Neural cell (in vitro differentiated cells): ENCODE results near the gene LNX1. TPM values are rescaled to one million over a fixed set of nuclear protein-coding genes. Genes with fewer than 3 reads are reported as not detected.
"Not testable (repeated sequence)": the region's sequence is repeated elsewhere in the genome, so short reads cannot be mapped to it uniquely, and the experiment has no call there.

Experiments
- H2AFZ ChIP-seq: fragments of 200-600, 300-800 bp; sonication (generic), shearing (Covaris generic); 2 replicates; pipeline ENCODE4 v1.6.0; 2014; ENCODE audit warnings: low read depth, mild to moderate bottlenecking, antibody characterized with exemption, low read length, moderate library complexity
- H3F3A ChIP-seq: fragments of 200-600 bp; shearing (Covaris generic); 2 replicates; pipeline ENCODE4 v1.6.1; 2016; ENCODE audit warnings: mild to moderate bottlenecking, moderate library complexity, mixed read lengths, antibody characterized with exemption, low read length; ENCODE audit not compliant: insufficient read depth, poor library complexity, severe bottlenecking
- H3K27ac ChIP-seq: fragments of 200-600, 300-800 bp; sonication (generic), shearing (Covaris generic); 2 replicates; pipeline ENCODE4 v1.5.1; 2014; ENCODE audit warnings: mild to moderate bottlenecking, low read length, moderate library complexity
- H3K27me3 ChIP-seq: fragments of 300-800, 200-600 bp; sonication (generic), shearing (Covaris generic); 2 replicates; pipeline ENCODE4 v1.6.0; 2014; ENCODE audit warnings: mild to moderate bottlenecking, low read depth, low read length, moderate library complexity; ENCODE audit not compliant: insufficient read depth
- H3K36me3 ChIP-seq: fragments of 300-800, 200-600 bp; sonication (generic), shearing (Covaris generic); 2 replicates; pipeline ENCODE4 v1.5.1; 2014; ENCODE audit warnings: mild to moderate bottlenecking, antibody characterized with exemption, low read length, moderate library complexity; ENCODE audit not compliant: insufficient read depth
- H3K4me2 ChIP-seq: fragments of 300-800, 200-600 bp; sonication (generic), shearing (Covaris generic); 2 replicates; pipeline ENCODE4 v1.6.0; 2014; ENCODE audit warnings: mild to moderate bottlenecking, low read length
- H3K4me3 ChIP-seq: fragments of 300-800, 200-600 bp; sonication (generic), shearing (Covaris generic); 2 replicates; pipeline ENCODE4 v1.5.1; 2014; ENCODE audit warnings: mild to moderate bottlenecking, low read length, moderate library complexity
- H3K79me2 ChIP-seq: fragments of 200-600 bp; shearing (Covaris generic); replicated peaks from 2 replicates; pipeline ENCODE4 v1.6.0; 2014; ENCODE audit warnings: mild to moderate bottlenecking, low read length, moderate library complexity; ENCODE audit not compliant: insufficient read depth
- H3K9ac ChIP-seq: fragments of 300-800, 200-600 bp; sonication (generic), shearing (Covaris generic); 2 replicates; pipeline ENCODE4 v1.6.1; 2016; ENCODE audit warnings: mild to moderate bottlenecking, low read length, mixed read lengths
- H3K9me2 ChIP-seq: fragments of 200-600 bp; shearing (Covaris generic); 2 replicates; pipeline ENCODE4 v1.6.1; 2016; ENCODE audit warnings: mild to moderate bottlenecking, low read length, mixed read lengths; ENCODE audit not compliant: insufficient read depth
- H3K9me3 ChIP-seq: fragments of 200-600, 300-800 bp; sonication (generic), shearing (Covaris generic); 2 replicates; pipeline ENCODE4 v1.6.1; 2016; ENCODE audit warnings: mild to moderate bottlenecking, mixed run types, low read length, moderate library complexity, mixed read lengths
- H4K20me1 ChIP-seq: fragments of 200-600 bp; shearing (Covaris generic); 2 replicates; pipeline ENCODE4 v1.6.1; 2016; ENCODE audit warnings: mild to moderate bottlenecking, mixed run types; ENCODE audit not compliant: insufficient read depth
- CTCF ChIP-seq: fragments of 450-650 bp; IDR thresholded peaks from 2 replicates; pipeline ENCODE4 v1.5.1; 2014; ENCODE audit warnings: antibody characterized with exemption, mild to moderate bottlenecking, moderate library complexity; ENCODE audit not compliant: poor library complexity, severe bottlenecking
- EP300 ChIP-seq: fragments of 450-650 bp; conservative IDR thresholded peaks from 2 replicates; pipeline ENCODE4 v1.6.1; 2014; ENCODE audit warnings: antibody characterized with exemption, mild to moderate bottlenecking, moderate library complexity; ENCODE audit not compliant: poor library complexity, severe bottlenecking
- EZH2 ChIP-seq: fragments of 200-600, 300-800 bp; shearing (Covaris generic), sonication (generic); IDR thresholded peaks from 2 replicates; pipeline ENCODE4 v1.6.1; 2014; ENCODE audit warnings: antibody characterized with exemption, low read length, borderline replicate concordance, mild to moderate bottlenecking; ENCODE audit not compliant: insufficient read depth, poor library complexity, severe bottlenecking
- MXI1 ChIP-seq: fragments of 450-650 bp; conservative IDR thresholded peaks from 2 replicates; pipeline ENCODE4 v1.6.1; 2014; ENCODE audit warnings: antibody characterized with exemption, mild to moderate bottlenecking; ENCODE audit not compliant: poor library complexity, severe bottlenecking
- POLR2AphosphoS5 ChIP-seq: IDR thresholded peaks from 2 replicates; pipeline ENCODE4 v1.6.1; 2012
- RAD21 ChIP-seq: fragments of 450-650 bp; conservative IDR thresholded peaks from 2 replicates; pipeline ENCODE4 v1.6.1; 2014; ENCODE audit warnings: antibody characterized with exemption, mild to moderate bottlenecking, moderate library complexity
- REST ChIP-seq: IDR thresholded peaks from 2 replicates; pipeline ENCODE4 v1.6.1; 2012; ENCODE audit warnings: borderline replicate concordance
- SMC3 ChIP-seq: fragments of 450-650 bp; conservative IDR thresholded peaks from 2 replicates; pipeline ENCODE4 v1.6.1; 2014; ENCODE audit warnings: antibody characterized with exemption, mild to moderate bottlenecking, moderate library complexity; ENCODE audit not compliant: poor library complexity
- TAF1 ChIP-seq: IDR thresholded peaks from 2 replicates; pipeline ENCODE4 v1.6.1; 2012; ENCODE audit warnings: low read depth
- polyA plus RNA-seq: library from polyadenylated mRNA; depleted of rRNA; stranded (reverse); fragments of >200 nt; gene quantifications from 2 replicates; pipeline ENCODE4 v1.2.3, GENCODE V29; 2014

Gene LNX1
- polyA plus RNA-seq, 1 donor from 2014 or later = 3.4 TPM

DNA sequence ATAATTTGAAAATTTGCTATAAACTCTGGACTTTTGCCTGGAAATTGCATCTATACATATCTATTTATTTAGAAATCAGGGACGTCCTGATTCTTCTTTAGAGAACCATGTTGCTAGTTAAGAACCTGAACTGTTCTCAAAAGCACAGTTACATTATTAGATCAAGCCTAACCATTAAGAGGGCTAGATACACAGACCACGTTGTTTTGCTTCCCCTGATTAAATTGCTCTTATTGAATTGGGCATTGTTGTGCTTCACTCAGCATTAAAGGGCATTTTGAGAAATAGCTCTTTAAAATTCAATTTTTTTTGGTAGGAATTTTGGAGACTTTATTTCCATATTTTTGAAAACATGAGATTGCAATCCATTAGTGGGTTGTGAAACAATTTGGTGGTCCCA, 169.5 kb downstream of the LNX1 start:
- Histone ChIP-seq H3K4me3 (no peak overlapping the region), H3K4me2 (no peak overlapping the region), H4K20me1 (no peaks in the 10 kb centered on the region), H3K9ac (no peak overlapping the region), H2AFZ (no peak overlapping the region), H3K27me3 (no peaks in the 10 kb centered on the region), H3K36me3 (no peaks in the 10 kb centered on the region), H3K9me2 (no peaks in the 10 kb centered on the region), H3F3A (no peaks in the 10 kb centered on the region), H3K27ac (no peak overlapping the region), H3K9me3 (no peaks in the 10 kb centered on the region), H3K79me2 (no peaks in the 10 kb centered on the region)
- TF ChIP-seq SMC3 (no peak), EP300 (no peak), RAD21 (no peak), EZH2 (no peak), POLR2AphosphoS5 (no peak), MXI1 (no peak), REST (no peak), CTCF (no peak), TAF1 (no peak)

- no peak overlapping the region for H3K27ac ChIP-seq
- no peak overlapping the region for H2AFZ ChIP-seq
- H3K9me2 ChIP-seq = no peaks in the 10 kb centered on the region
- H3K4me3 ChIP-seq = no peak overlapping the region
- TF ChIP-seq MXI1 (no peak), TAF1 (no peak), REST (no peak), EP300 (no peak), EZH2 (no peak), POLR2AphosphoS5 (no peak)
- no peaks in the 10 kb centered on the region for H3K79me2 ChIP-seq
- H3K9ac ChIP-seq = no peak overlapping the region
- no peak overlapping the region for H3K4me2 ChIP-seq
- no peaks in the 10 kb centered on the region for H4K20me1 ChIP-seq
- no peaks in the 10 kb centered on the region for H3K9me3 ChIP-seq
- H3K36me3 ChIP-seq = no peaks in the 10 kb centered on the region
- no peaks in the 10 kb centered on the region for H3K27me3 ChIP-seq
- H3F3A ChIP-seq = no peaks in the 10 kb centered on the region
These were observed 172.1 kb downstream of the LNX1 start for GRCh38 chr4:53419208-53419607.

DNA sequence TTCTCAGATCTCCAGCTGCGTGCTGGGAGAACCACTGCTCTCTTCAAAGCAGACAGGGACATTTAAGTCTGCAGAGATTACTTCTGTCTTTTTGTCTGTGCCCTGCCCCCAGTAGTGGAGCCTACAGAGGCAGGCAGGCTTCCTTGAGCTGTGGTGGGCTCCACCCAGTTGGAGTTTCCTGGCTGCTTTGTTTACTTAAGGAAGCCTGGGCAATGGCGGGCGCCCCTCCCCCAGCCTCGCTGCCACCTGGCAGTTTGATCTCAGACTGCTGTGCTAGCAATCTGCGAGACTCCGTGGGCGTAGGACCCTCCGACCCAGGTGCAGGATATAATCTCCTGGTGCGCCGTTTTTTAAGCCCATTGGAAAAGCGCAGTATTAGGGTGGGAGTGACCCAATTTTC, 181.8 kb downstream of the LNX1 start:
- H3K79me2 ChIP-seq = peaks cover 18% of the 10 kb centered on the region
- H3F3A ChIP-seq, H4K20me1 ChIP-seq, H3K27me3 ChIP-seq, H3K9ac ChIP-seq, H3K4me2 ChIP-seq, H3K36me3 ChIP-seq, H2AFZ ChIP-seq, H3K27ac ChIP-seq, H3K9me2 ChIP-seq, H3K4me3 ChIP-seq, H3K9me3 ChIP-seq: not testable (repeated sequence)
